GM18499 (cell line): ENCODE data around the gene STX3.
"Not testable (repeated sequence)": the region's sequence is repeated elsewhere in the genome, so short reads cannot be mapped to it uniquely, and the experiment has no call there.

Source experiments
- ATAC-seq: cut with Tn5 transposase; IDR thresholded peaks from one replicate; pipeline ENCODE4 v1.9.1; 2021; ENCODE audit warnings: moderate number of reproducible peaks; ENCODE audit not compliant: insufficient read depth, unreplicated experiment

Gene STX3

GRCh38 chr11:59756845-59757244 is 1.7 kb downstream of the STX3 start:
- ATAC-seq = no peak

GRCh38 chr11:59758401-59759037 is 3.3 kb downstream of the STX3 start:
- ATAC-seq = no peak

- no peak for ATAC-seq
Observed at GRCh38 chr11:59759900-59760299, 4.7 kb downstream of the STX3 start.

GRCh38 chr11:59760771-59761170 is 5.6 kb downstream of the STX3 start:
- no peak for ATAC-seq

- ATAC-seq = no peak
Observed at GRCh38 chr11:59761993-59762392, 6.8 kb downstream of the STX3 start.

- no peak for ATAC-seq
Observed at GRCh38 chr11:59765068-59765735, 10.0 kb downstream of the STX3 start.

- no peak for ATAC-seq
Observed at GRCh38 chr11:59766542-59767224, 11.5 kb downstream of the STX3 start.

GRCh38 chr11:59767225-59767611 is 12.0 kb downstream of the STX3 start:
- ATAC-seq = no peak

- ATAC-seq = no peak
Observed at GRCh38 chr11:59769111-59769510, 13.9 kb downstream of the STX3 start.

GRCh38 chr11:59769828-59770227 is 14.7 kb downstream of the STX3 start:
- ATAC-seq = no peak

GRCh38 chr11:59770319-59770718 is 15.1 kb downstream of the STX3 start:
- no peak for ATAC-seq

- no peak for ATAC-seq
Observed at GRCh38 chr11:59770869-59771268, 15.7 kb downstream of the STX3 start.

GRCh38 chr11:59771605-59772004 is 16.4 kb downstream of the STX3 start:
- no peak for ATAC-seq

- no peak for ATAC-seq
Observed at GRCh38 chr11:59773083-59773440, 17.9 kb downstream of the STX3 start.

GRCh38 chr11:59776210-59777066 is 21.3 kb downstream of the STX3 start:
- ATAC-seq = no peak

- ATAC-seq = no peak
Observed at GRCh38 chr11:59777104-59777503, 21.9 kb downstream of the STX3 start.

GRCh38 chr11:59778122-59778521 is 22.9 kb downstream of the STX3 start:
- no peak for ATAC-seq

- no peak for ATAC-seq
Observed at GRCh38 chr11:59779487-59779886, 24.3 kb downstream of the STX3 start.

- no peak for ATAC-seq
Observed at GRCh38 chr11:59782080-59782479, 26.9 kb downstream of the STX3 start.

GRCh38 chr11:59783632-59784090 is 28.5 kb downstream of the STX3 start:
- ATAC-seq = no peak

GRCh38 chr11:59784441-59784840 is 29.3 kb downstream of the STX3 start:
- ATAC-seq = not testable (repeated sequence)
